HCT116 (cell line): Measurements from ENCODE around the gene ARPC4. TPM values are rescaled to one million over a fixed set of nuclear protein-coding genes. Genes with fewer than 3 reads are reported as not detected.

ENCODE experiments used
- ATAC-seq: fragments of 200-7000 bp; cut with Tn5 transposase; 2 replicates; pipeline ENCODE4 v1.9.1; 2020; ENCODE audit warnings: mild to moderate bottlenecking, moderate library complexity
- BruUV-seq: library from RNA; stranded (reverse); fragments of 400-500 nt; replicated peaks from 2 replicates; lab custom pipeline; 2021; lab: Mats Ljungman, UMichigan
- CTCF ChIA-PET: fragments of 300-600 bp; sonication (Branson Sonifier 250); formaldehyde crosslinking; loops from one replicate; lab custom pipeline; 2021; ENCODE audit warnings: antibody characterized with exemption; lab: Charles Lee
- POLR2A ChIA-PET: fragments of 300-600, 350-600 bp; sonication (Branson Sonifier 250); formaldehyde crosslinking; loops from one replicate; lab custom pipeline; 2021; ENCODE audit warnings: antibody characterized with exemption; lab: Charles Lee
- RAD21 ChIA-PET, 2 experiments: fragments of 300-600 bp; sonication (Branson Sonifier 250); formaldehyde crosslinking; loops; one replicate each; lab custom pipeline; 2023; ENCODE audit warnings: low total read pairs in 2 of 2; ENCODE audit not compliant: uncharacterized antibody in 2 of 2, unreplicated experiment in 2 of 2, low non-redundant PET in 1 of 2; lab: Charles Lee
- DNase-seq: peaks from one replicate; pipeline ENCODE4 v3.0.0-alpha.2; 2010; ENCODE audit warnings: low read depth, low spot score
- H2AFZ ChIP-seq: fragments of 200-600 bp; shearing (Covaris generic), sonication (generic); 2 replicates; pipeline ENCODE4 v1.6.1; 2017; ENCODE audit warnings: low read depth, mixed run types, mixed read lengths, antibody characterized with exemption, low read length; ENCODE audit not compliant: poor library complexity, severe bottlenecking
- H3K27ac ChIP-seq: 2 replicates; pipeline ENCODE4 v1.5.1; 2012; ENCODE audit warnings: low read depth, low read length
- H3K27me3 ChIP-seq: fragments of 200-600 bp; sonication (generic); 2 replicates; pipeline ENCODE4 v1.6.1; 2016; ENCODE audit warnings: mixed run types, low read length, mixed read lengths; ENCODE audit not compliant: insufficient read depth
- H3K36me3 ChIP-seq, 2 experiments: fragments of 200-500 bp in 1 of 2; fragments of 200-600 bp in 1 of 2; sonication (Bioruptor generic) in 1 of 2; sonication (generic) in 1 of 2; 2 replicates each; pipeline versions ENCODE4 v1.5.1 to v1.6.1; 2014 to 2016; ENCODE audit warnings: low read length in 2 of 2, inconsistent platforms in 1 of 2, mixed read lengths in 1 of 2, mixed run types in 1 of 2; ENCODE audit not compliant: insufficient read depth in 2 of 2, control insufficient read depth in 1 of 2
- H3K4me1 ChIP-seq, 2 experiments: fragments of 200-600 bp in 1 of 2; sonication (generic) in 1 of 2; 2 replicates each; pipeline versions ENCODE4 v1.5.1 to v1.6.1; 2012 to 2017; ENCODE audit warnings: low read length in 2 of 2, inconsistent platforms in 1 of 2, mild to moderate bottlenecking in 1 of 2, mixed read lengths in 1 of 2, mixed run types in 1 of 2, moderate library complexity in 1 of 2; ENCODE audit not compliant: insufficient read depth in 2 of 2, control insufficient read depth in 1 of 2
- H3K4me2 ChIP-seq: fragments of 200-600 bp; sonication (generic); 2 replicates; pipeline ENCODE4 v1.6.1; 2017; ENCODE audit warnings: mixed run types, low read length, mixed read lengths
- H3K4me3 ChIP-seq, 2 experiments: fragments of 200-600 bp in 1 of 2; sonication (generic) in 1 of 2; replicated peaks in 1 of 2; 2 replicates each; pipeline ENCODE4 v1.5.1; 2011 to 2016; ENCODE audit warnings: low read length in 2 of 2, control low read depth in 1 of 2, low read depth in 1 of 2, mild to moderate bottlenecking in 1 of 2, mixed read lengths in 1 of 2, mixed run types in 1 of 2
- H3K79me2 ChIP-seq: fragments of 200-600 bp; sonication (generic); 2 replicates; pipeline ENCODE4 v1.6.1; 2017; ENCODE audit warnings: mild to moderate bottlenecking, mixed run types, low read length, moderate library complexity, mixed read lengths; ENCODE audit not compliant: insufficient read depth
- H3K9ac ChIP-seq: fragments of 200-600 bp; sonication (generic); 2 replicates; pipeline ENCODE4 v1.6.1; 2016; ENCODE audit warnings: low read length, mixed read lengths
- H3K9me2 ChIP-seq: fragments of 200-600 bp; sonication (generic), shearing (Covaris generic); 2 replicates; pipeline ENCODE4 v1.6.1; 2017; ENCODE audit warnings: mixed run types, mild to moderate bottlenecking, moderate library complexity; ENCODE audit not compliant: insufficient read depth
- H3K9me3 ChIP-seq, 2 experiments: fragments of 200-500 bp in 1 of 2; fragments of 200-600 bp in 1 of 2; sonication (Bioruptor generic) in 1 of 2; sonication (generic) in 1 of 2; 2 replicates each; pipeline ENCODE4 v1.6.1; 2014 to 2017; ENCODE audit warnings: low read length in 2 of 2, mixed read lengths in 2 of 2, inconsistent platforms in 1 of 2, low read depth in 1 of 2, mild to moderate bottlenecking in 1 of 2, mixed run types in 1 of 2, moderate library complexity in 1 of 2; ENCODE audit not compliant: control insufficient read depth in 1 of 2, insufficient read depth in 1 of 2
- H4K20me1 ChIP-seq: fragments of 200-600 bp; sonication (generic), shearing (Covaris generic); 2 replicates; pipeline ENCODE4 v1.6.1; 2017; ENCODE audit warnings: mixed run types, mild to moderate bottlenecking, moderate library complexity; ENCODE audit not compliant: insufficient read depth
- CBX3 ChIP-seq: IDR thresholded peaks from 2 replicates; pipeline ENCODE4 v1.6.1; 2012; ENCODE audit warnings: low read depth
- CEBPB ChIP-seq: IDR thresholded peaks from 2 replicates; pipeline ENCODE4 v1.6.1; 2012; ENCODE audit warnings: low read depth
- ELF1 ChIP-seq: IDR thresholded peaks from 2 replicates; pipeline ENCODE4 v1.6.1; 2012; ENCODE audit warnings: low read depth, borderline replicate concordance
- EZH2phosphoT487 ChIP-seq: fragments of 200-600 bp; IDR thresholded peaks from 2 replicates; pipeline ENCODE4 v1.6.1; 2018; ENCODE audit warnings: antibody characterized with exemption, borderline replicate concordance
- JUND ChIP-seq: IDR thresholded peaks from 2 replicates; pipeline ENCODE4 v1.6.1; 2012
- POLR2A ChIP-seq: IDR thresholded peaks from 2 replicates; pipeline ENCODE4 v1.7.0; 2011; ENCODE audit warnings: borderline replicate concordance; ENCODE audit not compliant: insufficient read depth, insufficient read length; ENCODE audit errors: extremely low read depth
- RAD21 ChIP-seq: IDR thresholded peaks from 2 replicates; pipeline ENCODE4 v1.6.1; 2012; ENCODE audit warnings: low read depth, mild to moderate bottlenecking
- SIN3A ChIP-seq: IDR thresholded peaks from 2 replicates; pipeline ENCODE4 v1.6.1; 2012; ENCODE audit warnings: low read depth
- SP1 ChIP-seq: IDR thresholded peaks from 2 replicates; pipeline ENCODE4 v1.6.1; 2012; ENCODE audit warnings: low read depth
- YY1 ChIP-seq: IDR thresholded peaks from 2 replicates; pipeline ENCODE4 v1.6.1; 2011; ENCODE audit warnings: low read length, low read depth, moderate library complexity, mild to moderate bottlenecking; ENCODE audit not compliant: insufficient replicate concordance; ENCODE audit errors: extremely low read depth
- ZFX ChIP-seq: fragments of 450-650 bp; IDR thresholded peaks from 2 replicates; pipeline ENCODE4 v1.6.1; 2017
- ZNF274 ChIP-seq: fragments of 200-500 bp; sonication (Bioruptor generic); IDR thresholded peaks from 2 replicates; pipeline ENCODE4 v1.6.1; 2014; ENCODE audit warnings: mild to moderate bottlenecking, low read depth, low read length, inconsistent platforms
- intact Hi-C: fragments of 100-400 bp; cut with micrococcal nuclease; formaldehyde crosslinking; loops from 2 replicates; pipeline ENCODE4 v1.10.0; 2022
- total RNA-seq: library from RNA; stranded (reverse); gene quantifications from one replicate; pipeline ENCODE4 v1.2.1, GENCODE V29; 2021; ENCODE audit not compliant: unreplicated experiment
- TF ChIP-seq, protein P1 (sequence below): IDR thresholded peaks from 2 replicates; pipeline ENCODE4 v1.6.1; 2011; ENCODE audit warnings: mild to moderate bottlenecking, low read length, moderate library complexity; ENCODE audit not compliant: insufficient replicate concordance; ENCODE audit errors: extremely low read depth
- TF ChIP-seq, protein P2 (sequence below): IDR thresholded peaks from 2 replicates; pipeline ENCODE4 v1.6.1; 2012; ENCODE audit warnings: low read depth
- TF ChIP-seq, protein P3 (sequence below): IDR thresholded peaks from 2 replicates; pipeline ENCODE4 v1.6.1; 2012

The ARPC4 gene
- total RNA-seq, 1 experiment from 2014 or later = 110 TPM

DNA sequence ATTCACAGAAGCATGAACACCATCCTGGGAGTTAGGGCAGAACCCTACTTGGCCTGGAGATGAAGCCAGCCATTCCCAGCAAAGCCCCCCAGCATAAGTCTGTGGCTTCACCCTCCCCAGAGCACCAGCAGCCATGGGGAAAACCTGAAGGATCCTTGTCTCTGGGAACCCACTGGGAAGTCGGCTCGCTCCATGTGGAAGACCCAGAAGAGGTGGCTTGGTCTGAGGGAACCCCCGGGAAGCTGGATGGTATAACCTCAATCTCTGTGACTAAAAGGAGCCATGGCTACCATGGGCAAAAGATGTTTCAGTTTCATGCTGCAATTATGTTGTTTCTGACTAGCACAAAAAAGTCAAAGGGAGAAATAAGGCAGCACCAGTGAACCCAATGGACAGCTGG is 62.7 kb downstream of the ARPC4 start:
- no peaks in the 10 kb centered on the region for H3K36me3 ChIP-seq
- POLR2A ChIA-PET = no interaction called here
- CTCF ChIA-PET = no interaction called here
- no peak for ATAC-seq
- RAD21 ChIA-PET = interaction anchor here in 1 of 2 experiments (0.7 kb wide), 1 partner anchor 110 kb away, joined by 3 read pairs; no protein-coding TSS in a partner anchor
- TF ChIP-seq RAD21 = no peak
- TF ChIP-seq, protein P1, sequence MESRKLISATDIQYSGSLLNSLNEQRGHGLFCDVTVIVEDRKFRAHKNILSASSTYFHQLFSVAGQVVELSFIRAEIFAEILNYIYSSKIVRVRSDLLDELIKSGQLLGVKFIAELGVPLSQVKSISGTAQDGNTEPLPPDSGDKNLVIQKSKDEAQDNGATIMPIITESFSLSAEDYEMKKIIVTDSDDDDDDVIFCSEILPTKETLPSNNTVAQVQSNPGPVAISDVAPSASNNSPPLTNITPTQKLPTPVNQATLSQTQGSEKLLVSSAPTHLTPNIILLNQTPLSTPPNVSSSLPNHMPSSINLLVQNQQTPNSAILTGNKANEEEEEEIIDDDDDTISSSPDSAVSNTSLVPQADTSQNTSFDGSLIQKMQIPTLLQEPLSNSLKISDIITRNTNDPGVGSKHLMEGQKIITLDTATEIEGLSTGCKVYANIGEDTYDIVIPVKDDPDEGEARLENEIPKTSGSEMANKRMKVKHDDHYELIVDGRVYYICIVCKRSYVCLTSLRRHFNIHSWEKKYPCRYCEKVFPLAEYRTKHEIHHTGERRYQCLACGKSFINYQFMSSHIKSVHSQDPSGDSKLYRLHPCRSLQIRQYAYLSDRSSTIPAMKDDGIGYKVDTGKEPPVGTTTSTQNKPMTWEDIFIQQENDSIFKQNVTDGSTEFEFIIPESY = no peak
- TF ChIP-seq ZFX = no peak
- TF ChIP-seq, protein P2, sequence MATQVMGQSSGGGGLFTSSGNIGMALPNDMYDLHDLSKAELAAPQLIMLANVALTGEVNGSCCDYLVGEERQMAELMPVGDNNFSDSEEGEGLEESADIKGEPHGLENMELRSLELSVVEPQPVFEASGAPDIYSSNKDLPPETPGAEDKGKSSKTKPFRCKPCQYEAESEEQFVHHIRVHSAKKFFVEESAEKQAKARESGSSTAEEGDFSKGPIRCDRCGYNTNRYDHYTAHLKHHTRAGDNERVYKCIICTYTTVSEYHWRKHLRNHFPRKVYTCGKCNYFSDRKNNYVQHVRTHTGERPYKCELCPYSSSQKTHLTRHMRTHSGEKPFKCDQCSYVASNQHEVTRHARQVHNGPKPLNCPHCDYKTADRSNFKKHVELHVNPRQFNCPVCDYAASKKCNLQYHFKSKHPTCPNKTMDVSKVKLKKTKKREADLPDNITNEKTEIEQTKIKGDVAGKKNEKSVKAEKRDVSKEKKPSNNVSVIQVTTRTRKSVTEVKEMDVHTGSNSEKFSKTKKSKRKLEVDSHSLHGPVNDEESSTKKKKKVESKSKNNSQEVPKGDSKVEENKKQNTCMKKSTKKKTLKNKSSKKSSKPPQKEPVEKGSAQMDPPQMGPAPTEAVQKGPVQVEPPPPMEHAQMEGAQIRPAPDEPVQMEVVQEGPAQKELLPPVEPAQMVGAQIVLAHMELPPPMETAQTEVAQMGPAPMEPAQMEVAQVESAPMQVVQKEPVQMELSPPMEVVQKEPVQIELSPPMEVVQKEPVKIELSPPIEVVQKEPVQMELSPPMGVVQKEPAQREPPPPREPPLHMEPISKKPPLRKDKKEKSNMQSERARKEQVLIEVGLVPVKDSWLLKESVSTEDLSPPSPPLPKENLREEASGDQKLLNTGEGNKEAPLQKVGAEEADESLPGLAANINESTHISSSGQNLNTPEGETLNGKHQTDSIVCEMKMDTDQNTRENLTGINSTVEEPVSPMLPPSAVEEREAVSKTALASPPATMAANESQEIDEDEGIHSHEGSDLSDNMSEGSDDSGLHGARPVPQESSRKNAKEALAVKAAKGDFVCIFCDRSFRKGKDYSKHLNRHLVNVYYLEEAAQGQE = no peak
- TF ChIP-seq ELF1 = no peak
- no peak for TF ChIP-seq POLR2A
- no peak for TF ChIP-seq JUND
- TF ChIP-seq CEBPB = no peak
- TF ChIP-seq SP1 = no peak
- TF ChIP-seq EZH2phosphoT487 = no peak
- TF ChIP-seq SIN3A = no peak
- TF ChIP-seq, protein P3, sequence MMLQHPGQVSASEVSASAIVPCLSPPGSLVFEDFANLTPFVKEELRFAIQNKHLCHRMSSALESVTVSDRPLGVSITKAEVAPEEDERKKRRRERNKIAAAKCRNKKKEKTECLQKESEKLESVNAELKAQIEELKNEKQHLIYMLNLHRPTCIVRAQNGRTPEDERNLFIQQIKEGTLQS = no peak
- TF ChIP-seq CBX3 = no peak
- no peak for TF ChIP-seq YY1
- TF ChIP-seq ZNF274 = no peak
- TF ChIP-seq, all 23 proteins: peak for 0
- intact Hi-C loops = no loop called here
- no peaks in the 10 kb centered on the region for H3K27me3 ChIP-seq
- no peaks in the 10 kb centered on the region for H3K9me2 ChIP-seq
- H4K20me1 ChIP-seq = no peaks in the 10 kb centered on the region
- H2AFZ ChIP-seq = no peak overlapping the region
- H3K4me1 ChIP-seq = no peaks in the 10 kb centered on the region
- H3K27ac ChIP-seq = no peak overlapping the region
- no peak overlapping the region for H3K4me3 ChIP-seq
- H3K4me2 ChIP-seq = no peak overlapping the region
- DNase-seq = no peak
- no peaks in the 10 kb centered on the region for H3K79me2 ChIP-seq
- no TSS peak for BruUV-seq
- H3K9ac ChIP-seq = no peak overlapping the region
- no peaks in the 10 kb centered on the region for H3K9me3 ChIP-seq
